WTC11 (cell line): ENCODE data around the gene MGAT4D. TPM values are rescaled to one million over a fixed set of nuclear protein-coding genes. Genes with fewer than 3 reads are reported as not detected.

Experiments used
- ATAC-seq: fragments of 200-7000 bp; cut with Tn5 transposase; 2 replicates; pipeline ENCODE4 v1.10.0; 2021; ENCODE audit warnings: mild to moderate bottlenecking, moderate library complexity
- CTCF ChIA-PET: fragments of 300-600 bp; sonication (Branson Sonifier 250); formaldehyde crosslinking; loops from one replicate; lab custom pipeline; 2021; ENCODE audit warnings: antibody characterized with exemption; lab: Charles Lee
- POLR2A ChIA-PET: fragments of 350-600 bp; sonication (Branson Sonifier 250); formaldehyde crosslinking; loops from one replicate; lab custom pipeline; 2021; ENCODE audit warnings: antibody characterized with exemption; lab: Charles Lee
- DNase-seq: peaks from one replicate; pipeline ENCODE4 v3.0.0; 2021; ENCODE audit warnings: low spot score
- H3K27ac Mint-ChIP-seq: 2 replicates; pipeline ENCODE4 v1.8.0; 2021; ENCODE audit warnings: mixed read lengths
- H3K27me3 Mint-ChIP-seq: 2 replicates; pipeline ENCODE4 v1.8.0; 2021; ENCODE audit warnings: low read depth, mild to moderate bottlenecking, moderate library complexity, mixed read lengths
- H3K36me3 Mint-ChIP-seq: 2 replicates; pipeline ENCODE4 v1.8.0; 2021; ENCODE audit warnings: mixed read lengths
- H3K4me1 Mint-ChIP-seq: 2 replicates; pipeline ENCODE4 v1.8.0; 2022; ENCODE audit warnings: mixed read lengths
- H3K4me3 Mint-ChIP-seq: 2 replicates; pipeline ENCODE4 v1.8.0; 2021; ENCODE audit warnings: mild to moderate bottlenecking, moderate library complexity, mixed read lengths
- H3K9me3 Mint-ChIP-seq: 2 replicates; pipeline ENCODE4 v1.8.0; 2021; ENCODE audit warnings: mixed read lengths
- CREB1 ChIP-seq: sonication (generic); formaldehyde crosslinking; IDR thresholded peaks from 2 replicates; pipeline ENCODE4 v1.8.0; 2023; ENCODE audit warnings: mild to moderate bottlenecking, missing genetic modification reagents
- CREM ChIP-seq: sonication (generic); formaldehyde crosslinking; IDR thresholded peaks from 2 replicates; pipeline ENCODE4 v1.8.1; 2022; ENCODE audit warnings: mild to moderate bottlenecking, missing genetic modification reagents, moderate library complexity
- ESRRA ChIP-seq: sonication (generic); formaldehyde crosslinking; IDR thresholded peaks from 2 replicates; pipeline ENCODE4 v1.8.1; 2022; ENCODE audit warnings: mild to moderate bottlenecking, missing genetic modification reagents, borderline replicate concordance
- FOXP1 ChIP-seq: sonication (generic); formaldehyde crosslinking; IDR thresholded peaks from 2 replicates; pipeline ENCODE4 v1.8.0; 2022; ENCODE audit warnings: missing genetic modification reagents, mild to moderate bottlenecking, moderate library complexity, borderline replicate concordance
- GRHL2 ChIP-seq: fragments of 250-450 bp; sonication (Bioruptor Pico); IDR thresholded peaks from 2 replicates; pipeline ENCODE4 v1.8.0; 2022; ENCODE audit warnings: mild to moderate bottlenecking, moderate library complexity; ENCODE audit not compliant: insufficient replicate concordance, severe bottlenecking
- NR3C1 ChIP-seq: sonication (generic); formaldehyde crosslinking; conservative IDR thresholded peaks from 2 replicates; pipeline ENCODE4 v1.8.1; 2023; ENCODE audit warnings: low read depth, mild to moderate bottlenecking, missing genetic modification reagents
- total RNA-seq: library from RNA; stranded (reverse); gene quantifications from 3 replicates; pipeline ENCODE4 v1.2.3, GENCODE V29; 2021
- TF ChIP-seq, protein P1 (sequence below): sonication (generic); formaldehyde crosslinking; IDR thresholded peaks from 2 replicates; pipeline ENCODE4 v1.8.0; 2022; ENCODE audit warnings: missing genetic modification reagents
- TF ChIP-seq, protein P2 (sequence below): fragments of 250-450 bp; sonication (Bioruptor Pico); IDR thresholded peaks from 2 replicates; pipeline ENCODE4 v1.9.0; 2021; ENCODE audit warnings: mild to moderate bottlenecking
- TF ChIP-seq, protein P3 (sequence below): fragments of 250-450 bp; sonication (Bioruptor Pico); IDR thresholded peaks from 2 replicates; pipeline ENCODE4 v1.8.0; 2021; ENCODE audit warnings: mild to moderate bottlenecking
- TF ChIP-seq, protein P4 (sequence below): sonication (generic); formaldehyde crosslinking; IDR thresholded peaks from 2 replicates; pipeline ENCODE4 v1.8.1; 2022; ENCODE audit warnings: mild to moderate bottlenecking, moderate library complexity, missing genetic modification reagents
- TF ChIP-seq, protein P5 (sequence below): sonication (generic); formaldehyde crosslinking; conservative IDR thresholded peaks from 2 replicates; pipeline ENCODE4 v1.8.1; 2022; ENCODE audit warnings: mild to moderate bottlenecking, missing genetic modification reagents

The MGAT4D gene
- total RNA-seq, 1 experiment from 2014 or later, result not detected

DNA sequence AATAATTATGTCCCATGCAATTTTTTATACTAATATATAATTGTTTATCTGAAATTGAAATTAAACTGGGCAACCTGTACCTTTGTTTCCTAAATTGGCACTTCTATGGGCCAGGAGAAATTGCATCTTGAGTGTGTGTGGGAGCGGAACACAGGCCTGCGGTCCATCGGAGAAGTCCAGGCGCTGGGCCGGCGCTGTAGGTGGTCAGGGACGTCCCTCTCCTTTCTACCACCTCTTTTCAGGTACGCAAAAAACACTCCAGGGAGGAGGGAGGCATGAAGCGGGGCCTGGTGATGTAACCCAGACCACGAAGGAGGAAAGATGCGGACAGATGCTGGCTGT lies 717 bp downstream of the MGAT4D start:
- Mint-ChIP-seq H3K4me3 (peak overlapping the region; percentile 79), H3K27me3 (peaks cover 61% of the 10 kb centered on the region)
- TF ChIP-seq, protein P1, sequence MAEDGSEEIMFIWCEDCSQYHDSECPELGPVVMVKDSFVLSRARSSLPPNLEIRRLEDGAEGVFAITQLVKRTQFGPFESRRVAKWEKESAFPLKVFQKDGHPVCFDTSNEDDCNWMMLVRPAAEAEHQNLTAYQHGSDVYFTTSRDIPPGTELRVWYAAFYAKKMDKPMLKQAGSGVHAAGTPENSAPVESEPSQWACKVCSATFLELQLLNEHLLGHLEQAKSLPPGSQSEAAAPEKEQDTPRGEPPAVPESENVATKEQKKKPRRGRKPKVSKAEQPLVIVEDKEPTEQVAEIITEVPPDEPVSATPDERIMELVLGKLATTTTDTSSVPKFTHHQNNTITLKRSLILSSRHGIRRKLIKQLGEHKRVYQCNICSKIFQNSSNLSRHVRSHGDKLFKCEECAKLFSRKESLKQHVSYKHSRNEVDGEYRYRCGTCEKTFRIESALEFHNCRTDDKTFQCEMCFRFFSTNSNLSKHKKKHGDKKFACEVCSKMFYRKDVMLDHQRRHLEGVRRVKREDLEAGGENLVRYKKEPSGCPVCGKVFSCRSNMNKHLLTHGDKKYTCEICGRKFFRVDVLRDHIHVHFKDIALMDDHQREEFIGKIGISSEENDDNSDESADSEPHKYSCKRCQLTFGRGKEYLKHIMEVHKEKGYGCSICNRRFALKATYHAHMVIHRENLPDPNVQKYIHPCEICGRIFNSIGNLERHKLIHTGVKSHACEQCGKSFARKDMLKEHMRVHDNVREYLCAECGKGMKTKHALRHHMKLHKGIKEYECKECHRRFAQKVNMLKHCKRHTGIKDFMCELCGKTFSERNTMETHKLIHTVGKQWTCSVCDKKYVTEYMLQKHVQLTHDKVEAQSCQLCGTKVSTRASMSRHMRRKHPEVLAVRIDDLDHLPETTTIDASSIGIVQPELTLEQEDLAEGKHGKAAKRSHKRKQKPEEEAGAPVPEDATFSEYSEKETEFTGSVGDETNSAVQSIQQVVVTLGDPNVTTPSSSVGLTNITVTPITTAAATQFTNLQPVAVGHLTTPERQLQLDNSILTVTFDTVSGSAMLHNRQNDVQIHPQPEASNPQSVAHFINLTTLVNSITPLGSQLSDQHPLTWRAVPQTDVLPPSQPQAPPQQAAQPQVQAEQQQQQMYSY (CRISPR knock-in tag), result no peak
- TF ChIP-seq, protein P2, sequence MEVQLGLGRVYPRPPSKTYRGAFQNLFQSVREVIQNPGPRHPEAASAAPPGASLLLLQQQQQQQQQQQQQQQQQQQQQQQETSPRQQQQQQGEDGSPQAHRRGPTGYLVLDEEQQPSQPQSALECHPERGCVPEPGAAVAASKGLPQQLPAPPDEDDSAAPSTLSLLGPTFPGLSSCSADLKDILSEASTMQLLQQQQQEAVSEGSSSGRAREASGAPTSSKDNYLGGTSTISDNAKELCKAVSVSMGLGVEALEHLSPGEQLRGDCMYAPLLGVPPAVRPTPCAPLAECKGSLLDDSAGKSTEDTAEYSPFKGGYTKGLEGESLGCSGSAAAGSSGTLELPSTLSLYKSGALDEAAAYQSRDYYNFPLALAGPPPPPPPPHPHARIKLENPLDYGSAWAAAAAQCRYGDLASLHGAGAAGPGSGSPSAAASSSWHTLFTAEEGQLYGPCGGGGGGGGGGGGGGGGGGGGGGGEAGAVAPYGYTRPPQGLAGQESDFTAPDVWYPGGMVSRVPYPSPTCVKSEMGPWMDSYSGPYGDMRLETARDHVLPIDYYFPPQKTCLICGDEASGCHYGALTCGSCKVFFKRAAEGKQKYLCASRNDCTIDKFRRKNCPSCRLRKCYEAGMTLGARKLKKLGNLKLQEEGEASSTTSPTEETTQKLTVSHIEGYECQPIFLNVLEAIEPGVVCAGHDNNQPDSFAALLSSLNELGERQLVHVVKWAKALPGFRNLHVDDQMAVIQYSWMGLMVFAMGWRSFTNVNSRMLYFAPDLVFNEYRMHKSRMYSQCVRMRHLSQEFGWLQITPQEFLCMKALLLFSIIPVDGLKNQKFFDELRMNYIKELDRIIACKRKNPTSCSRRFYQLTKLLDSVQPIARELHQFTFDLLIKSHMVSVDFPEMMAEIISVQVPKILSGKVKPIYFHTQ (CRISPR knock-in tag), result no peak
- TF ChIP-seq NR3C1, result no peak
- TF ChIP-seq, all 79 proteins: peak for 0
- 0 out of 2 replicates have a peak, but pooled peaks cover 3% of the 10 kb centered on the region for H3K4me1 Mint-ChIP-seq
- CTCF ChIA-PET, result interaction anchor here (1.9 to 2.5 kb wide), 2 partner anchors 27 to 167 kb away, joined by 6 to 8 read pairs; partner anchors contain the start of gene ELMOD2
- ATAC-seq (peak; percentile 46), DNase-seq (peak; percentile 24)
- POLR2A ChIA-PET, result interaction anchor here (2.0 kb wide), 1 partner anchor 124 kb away, joined by 7 read pairs; the partner anchor contains the start of gene SCOC
- H3K27ac Mint-ChIP-seq, result no peak overlapping the region
- no peaks in the 10 kb centered on the region for H3K9me3 Mint-ChIP-seq
- H3K36me3 Mint-ChIP-seq, result no peaks in the 10 kb centered on the region

DNA sequence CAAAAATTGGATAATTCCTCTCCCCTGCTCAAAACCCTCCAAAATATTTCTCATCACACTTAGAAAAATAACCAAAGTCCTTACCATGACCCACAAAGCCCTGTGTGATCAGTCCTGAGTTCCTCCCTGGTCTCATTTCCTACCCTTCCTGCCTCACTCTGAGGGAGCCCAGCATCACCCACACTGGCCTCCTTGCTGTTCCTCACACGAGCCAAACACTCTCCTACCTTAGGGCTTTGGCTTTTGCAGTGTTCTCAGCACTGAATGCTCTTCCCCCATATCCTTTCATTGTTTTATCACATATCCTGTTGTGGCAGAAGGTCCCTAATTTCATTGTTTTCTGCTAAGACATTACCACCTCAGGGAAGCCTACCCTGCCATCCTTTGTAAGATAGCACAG lies 12.2 kb downstream of the MGAT4D start:
- CTCF ChIA-PET, result no interaction called here
- no peak overlapping the region for H3K4me3 Mint-ChIP-seq
- no peak for DNase-seq

DNA sequence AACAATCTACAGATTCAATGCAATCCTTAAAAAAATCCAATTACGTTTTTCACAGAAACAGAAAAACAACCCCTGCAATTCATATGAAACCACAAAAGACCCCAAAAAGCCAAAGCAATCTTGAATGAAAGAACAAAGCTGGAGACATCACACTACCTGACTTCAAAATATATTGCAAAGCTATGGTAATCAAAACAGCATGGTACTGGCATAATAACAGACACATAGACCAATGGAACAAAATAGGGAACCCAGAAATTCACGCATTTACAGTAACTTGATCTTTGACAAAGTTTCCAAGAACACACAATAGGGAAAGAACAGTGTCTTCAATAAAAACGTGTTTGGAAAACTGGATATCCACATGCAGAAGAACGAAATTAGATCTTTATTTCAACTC lies 14.6 kb downstream of the MGAT4D start:
- POLR2A ChIA-PET, result no interaction called here
- CTCF ChIA-PET, result no interaction called here
- TF ChIP-seq, protein P3, sequence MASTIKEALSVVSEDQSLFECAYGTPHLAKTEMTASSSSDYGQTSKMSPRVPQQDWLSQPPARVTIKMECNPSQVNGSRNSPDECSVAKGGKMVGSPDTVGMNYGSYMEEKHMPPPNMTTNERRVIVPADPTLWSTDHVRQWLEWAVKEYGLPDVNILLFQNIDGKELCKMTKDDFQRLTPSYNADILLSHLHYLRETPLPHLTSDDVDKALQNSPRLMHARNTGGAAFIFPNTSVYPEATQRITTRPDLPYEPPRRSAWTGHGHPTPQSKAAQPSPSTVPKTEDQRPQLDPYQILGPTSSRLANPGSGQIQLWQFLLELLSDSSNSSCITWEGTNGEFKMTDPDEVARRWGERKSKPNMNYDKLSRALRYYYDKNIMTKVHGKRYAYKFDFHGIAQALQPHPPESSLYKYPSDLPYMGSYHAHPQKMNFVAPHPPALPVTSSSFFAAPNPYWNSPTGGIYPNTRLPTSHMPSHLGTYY (CRISPR knock-in tag), result no peak
- TF ChIP-seq GRHL2 (CRISPR knock-in tag) (no peak), CREB1 (no peak), CREM (CRISPR knock-in tag) (no peak)
- TF ChIP-seq, protein P4, sequence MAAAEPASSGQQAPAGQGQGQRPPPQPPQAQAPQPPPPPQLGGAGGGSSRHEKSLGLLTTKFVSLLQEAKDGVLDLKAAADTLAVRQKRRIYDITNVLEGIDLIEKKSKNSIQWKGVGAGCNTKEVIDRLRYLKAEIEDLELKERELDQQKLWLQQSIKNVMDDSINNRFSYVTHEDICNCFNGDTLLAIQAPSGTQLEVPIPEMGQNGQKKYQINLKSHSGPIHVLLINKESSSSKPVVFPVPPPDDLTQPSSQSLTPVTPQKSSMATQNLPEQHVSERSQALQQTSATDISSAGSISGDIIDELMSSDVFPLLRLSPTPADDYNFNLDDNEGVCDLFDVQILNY (CRISPR knock-in tag), result no peak
- TF ChIP-seq, protein P5, sequence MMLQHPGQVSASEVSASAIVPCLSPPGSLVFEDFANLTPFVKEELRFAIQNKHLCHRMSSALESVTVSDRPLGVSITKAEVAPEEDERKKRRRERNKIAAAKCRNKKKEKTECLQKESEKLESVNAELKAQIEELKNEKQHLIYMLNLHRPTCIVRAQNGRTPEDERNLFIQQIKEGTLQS (CRISPR knock-in tag), result no peak
- Mint-ChIP-seq H3K36me3 (no peaks in the 10 kb centered on the region), H3K9me3 (peaks cover 15% of the 10 kb centered on the region), H3K4me3 (no peak overlapping the region), H3K27me3 (no peaks in the 10 kb centered on the region), H3K27ac (no peak overlapping the region), H3K4me1 (no peaks in the 10 kb centered on the region)
- ATAC-seq (no peak), DNase-seq (no peak)

More for the DNA sequence above, 12.2 kb downstream of the MGAT4D start:
- no peak for TF ChIP-seq FOXP1 (CRISPR knock-in tag)
- no peak for TF ChIP-seq ESRRA (CRISPR knock-in tag)
- Mint-ChIP-seq H3K4me1 (no peaks in the 10 kb centered on the region), H3K9me3 (peaks cover 15% of the 10 kb centered on the region), H3K27me3 (no peaks in the 10 kb centered on the region), H3K36me3 (no peaks in the 10 kb centered on the region), H3K27ac (no peak overlapping the region)
- POLR2A ChIA-PET, result no interaction called here
- no peak; the same call in 1 of the 2 replicates for ATAC-seq
